Measurements from ENCODE around the gene LYSMD2. TPM values are rescaled to one million over a fixed set of nuclear protein-coding genes. Genes with fewer than 3 reads are reported as not detected.
A peak's percentile ranks its signal among the peaks of the same experiment; 100 is the strongest.

LYSMD2 gene
- total and polyA plus RNA-seq, 2 of the 8 experiments (the other 6 are each of a cell fraction or from before 2014, with no cell fraction given), result 2.2 to 2.7 TPM

GRCh38 chr15:51681303-51681963 lies 56.0 kb downstream of the LYSMD2 start, which contains the start of gene SCG3:
TSS of gene SCG3 (plus strand) at chr15:51681503. CDS start at chr15:51681756, 253 bp downstream.
- Histone ChIP-seq H3K4me1 (replicated peaks in 1 of 4; ENCODE audit: control insufficient read depth in 3 of 4, insufficient read depth in 4 of 4, low read length in 3 of 4) (no peaks in the 10 kb centered on the region), H3K27ac (ENCODE audit: low read depth, low read length) (0 out of 2 replicates have a peak within 1 kb of the TSS, but pooled peaks have one; percentile 55), H3K18ac (ENCODE audit: extremely low read depth, low read length) (peak within 1 kb of the TSS; percentile 65; the same call in 1 of the 2 replicates), H2BK120ac (replicated peaks; ENCODE audit: low read depth, low read length) (no peak within 1 kb of the TSS), H2BK15ac (ENCODE audit: low read length) (0 out of 2 replicates have a peak within 1 kb of the TSS, but pooled peaks have one; percentile 48), H4K8ac (ENCODE audit: extremely low read depth, insufficient read depth, low read length) (peak within 1 kb of the TSS; percentile 92; the same call in 1 of the 2 replicates), H3K36me3 (ENCODE audit: control insufficient read depth in 2 of 4, insufficient read depth in 4 of 4, low read length in 3 of 4) (no peaks in the 10 kb centered on the region; a peak in 1 of 8 replicates), H4K20me1 (replicated peaks in 1 of 2; ENCODE audit: control insufficient read depth in 1 of 2, insufficient read depth in 2 of 2, low read length in 2 of 2) (no peaks in the 10 kb centered on the region), H3K4me3 (ENCODE audit: extremely low read depth in 1 of 4, insufficient read depth in 2 of 4, low read depth in 3 of 4, low read length in 4 of 4) (peak within 1 kb of the TSS; percentile 59 to 91 (median 80)), H3K79me1 (ENCODE audit: low read depth, low read length) (no peaks in the 10 kb centered on the region), H3K9ac (replicated peaks in 1 of 4; ENCODE audit: extremely low read depth in 1 of 4, low read depth in 3 of 4, low read length in 3 of 4) (peak within 1 kb of the TSS in 3 of 4 experiments; percentile 51 to 83 (median 74); a peak in 6 of 7 replicates), H2BK20ac (ENCODE audit: low read length) (0 out of 2 replicates have a peak within 1 kb of the TSS, but pooled peaks have one; percentile 23), H4K91ac (replicated peaks; ENCODE audit: insufficient read length, low read length) (peak within 1 kb of the TSS; percentile 37), H3K79me2 (ENCODE audit: control insufficient read depth in 1 of 2, insufficient read depth in 2 of 2, low read length in 2 of 2) (peaks cover 0 to 6% of the 10 kb centered on the region in 2 experiments; a peak in 2 of 4 replicates), H3K4me2 (ENCODE audit: insufficient read depth in 1 of 2, low read depth in 2 of 2, low read length in 2 of 2) (peak within 1 kb of the TSS; percentile 50 to 93), H3K14ac (ENCODE audit: insufficient read length) (no peak within 1 kb of the TSS), H4K5ac (ENCODE audit: insufficient read length, low read depth, low read length) (peak within 1 kb of the TSS; percentile 67), H3K4ac (replicated peaks; ENCODE audit: insufficient read length, low read depth, low read length) (peak within 1 kb of the TSS; percentile 80), H3K23ac (ENCODE audit: insufficient read length) (no peak within 1 kb of the TSS), H2BK12ac (ENCODE audit: low read depth, low read length) (no peak within 1 kb of the TSS; the same call in 1 of the 2 replicates), H3K9me3 (ENCODE audit: insufficient read depth in 2 of 2, low read depth in 1 of 2, low read length in 1 of 2) (no peaks in the 10 kb centered on the region), H3K23me2 (ENCODE audit: low read depth, low read length) (peaks cover 3% of the 10 kb centered on the region), H2BK5ac (ENCODE audit: low read depth, low read length) (peak within 1 kb of the TSS; percentile 91), H2AFZ (ENCODE audit: low read length) (peak within 1 kb of the TSS; percentile 98), H3K27me3 (replicated peaks in 1 of 4; ENCODE audit: control insufficient read depth in 3 of 4, extremely low read depth in 1 of 4, insufficient read depth in 3 of 4, low read length in 3 of 4) (no peaks in the 10 kb centered on the region), H3K56ac (replicated peaks; ENCODE audit: insufficient read length, low read depth, low read length) (no peak within 1 kb of the TSS), H2AK5ac (ENCODE audit: low read depth, low read length) (no peak within 1 kb of the TSS)
- 1% methylated on average over 29 of the region's 38 CpGs; no CpG with 5 or more reads in 1 of the 2 experiments for WGBS, 2 experiments (ENCODE audit: extremely low coverage in 1 of 2, insufficient coverage in 1 of 2, insufficient read length in 1 of 2, insufficient replicate concordance in 2 of 2, low coverage in 1 of 2, low lambda C conversion rate in 2 of 2, missing lambda C conversion rate in 1 of 2)
- ChIA-PET POLR2A (ENCODE audit: partially characterized antibody) (interaction anchor here (0.8 to 2.7 kb wide), 6 partner anchors 9 to 94 kb away, joined by 3 to 13 read pairs (median 4); partner anchors contain the start of gene LYSMD2), CTCF (ENCODE audit: partially characterized antibody) (interaction anchor here (0.6 to 5.3 kb wide), 6 partner anchors 18 to 501 kb away, joined by 3 to 34 read pairs (median 3); no protein-coding TSS in a partner anchor)
- FAIRE-seq (peak; percentile 76), DNase-seq (ENCODE audit: low read depth in 1 of 2, low spot score in 2 of 2) (peak; percentile 94 to 99)
- peak; percentile 96 for TF ChIP-seq MAX (IDR thresholded peaks at IDR 0.05)
- TF ChIP-seq GABPA (IDR thresholded peaks at IDR 0.05; ENCODE audit: borderline replicate concordance, insufficient read depth, low read length), result no peak
- TF ChIP-seq CTBP2 (IDR thresholded peaks at IDR 0.05; ENCODE audit: borderline replicate concordance, insufficient read depth, insufficient read length, low read length), result peak; percentile 65
- TF ChIP-seq YY1 (IDR thresholded peaks at IDR 0.05; ENCODE audit: low read depth, low read length), result no peak; the same call in 1 of the 2 replicates
- peak; percentile 78 for TF ChIP-seq TBP (IDR thresholded peaks at IDR 0.05; ENCODE audit: low read depth, low read length)
- TF ChIP-seq CTCF (IDR thresholded peaks at IDR 0.05; ENCODE audit: control extremely low read depth in 1 of 3, insufficient read depth in 1 of 3, low read depth in 1 of 3, low read length in 3 of 3), result no peak
- 0 out of 2 replicates have a peak, but pooled peaks have one; percentile 60 for TF ChIP-seq ATF3 (IDR thresholded peaks at IDR 0.05; ENCODE audit: insufficient read depth, low read depth, low read length)

Measured in H1 (cell line).